ENCODE measurements around the gene MAGOHB.

Gene MAGOHB

GRCh38 chr12:10557766-10558165, 55.6 kb downstream of the MAGOHB start:
- no peak overlapping the region for H3K4me3 ChIP-seq (ENCODE audit: low read depth, low read length)
- no peak for DNase-seq
- no peaks in the 10 kb centered on the region for H3K36me3 ChIP-seq
- H3K27me3 ChIP-seq (ENCODE audit: insufficient read depth, low read depth, severe bottlenecking) = no peaks in the 10 kb centered on the region
- H3K9me3 ChIP-seq (ENCODE audit: severe bottlenecking) = no peaks in the 10 kb centered on the region
- no peak for TF ChIP-seq CTCF (IDR thresholded peaks at IDR 0.05; ENCODE audit: low read depth, low read length)
- H3K27ac ChIP-seq = no peak overlapping the region

DNA sequence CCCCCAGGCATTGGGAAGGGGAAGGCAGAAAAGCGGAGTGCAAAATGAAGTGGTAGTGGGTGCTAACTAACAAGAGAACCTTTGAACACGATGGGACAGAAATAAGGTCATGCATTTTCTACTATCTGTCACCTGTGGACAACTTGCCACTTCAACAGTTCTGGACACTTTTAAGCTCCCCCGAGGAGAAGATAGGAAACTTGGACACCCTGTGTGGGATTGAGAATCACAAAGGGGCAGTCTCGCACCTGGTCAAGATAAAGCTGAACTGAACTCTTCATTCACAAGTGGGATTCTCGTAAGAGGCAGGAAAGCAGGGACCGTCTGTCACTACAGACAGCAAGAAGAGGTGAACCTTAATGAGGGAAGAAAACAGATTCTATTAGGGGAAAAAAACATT, 56.1 kb downstream of the MAGOHB start:
- Histone ChIP-seq H3K9me3 (ENCODE audit: severe bottlenecking) (no peaks in the 10 kb centered on the region), H3K27ac (no peak overlapping the region), H3K36me3 (no peaks in the 10 kb centered on the region), H3K27me3 (ENCODE audit: insufficient read depth, low read depth, severe bottlenecking) (no peaks in the 10 kb centered on the region), H3K4me3 (ENCODE audit: low read depth, low read length) (no peak overlapping the region)
- no peak for DNase-seq
- TF ChIP-seq CTCF (IDR thresholded peaks at IDR 0.05; ENCODE audit: low read depth, low read length) = no peak

- Histone ChIP-seq H3K36me3 (no peaks in the 10 kb centered on the region), H3K27ac (no peak overlapping the region), H3K4me3 (ENCODE audit: low read depth, low read length) (no peak overlapping the region), H3K9me3 (ENCODE audit: severe bottlenecking) (no peaks in the 10 kb centered on the region), H3K27me3 (ENCODE audit: insufficient read depth, low read depth, severe bottlenecking) (no peaks in the 10 kb centered on the region)
- DNase-seq = no peak
- TF ChIP-seq CTCF (IDR thresholded peaks at IDR 0.05; ENCODE audit: low read depth, low read length) = no peak
Observed at GRCh38 chr12:10554756-10555481, 58.5 kb downstream of the MAGOHB start.

DNA sequence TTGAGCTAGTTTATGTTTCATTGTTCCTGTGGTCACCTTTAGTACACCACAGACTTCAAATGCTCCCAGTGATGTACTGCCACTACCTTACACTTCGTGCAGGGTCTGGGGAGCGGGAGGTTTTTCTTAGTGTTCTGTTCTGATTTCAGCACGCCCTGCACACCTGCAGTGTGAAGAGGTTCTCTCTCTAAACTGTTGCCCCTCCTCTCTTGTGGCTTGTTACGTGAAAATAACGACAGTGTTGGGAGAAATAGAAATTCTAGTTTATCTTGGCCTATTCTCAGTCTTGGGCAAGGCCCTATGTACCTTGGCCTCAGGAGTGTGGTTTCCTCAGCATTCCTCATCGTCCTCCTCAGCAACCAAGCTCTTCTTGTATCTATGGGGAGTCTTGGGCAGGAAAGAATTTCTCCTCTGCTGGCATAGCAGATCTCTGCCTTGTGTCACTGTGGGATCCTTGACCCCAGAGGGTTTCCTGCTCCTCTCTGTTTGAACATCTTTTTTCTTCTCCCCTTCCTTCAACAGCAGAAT, 59.1 kb downstream of the MAGOHB start:
- no peak for DNase-seq
- Histone ChIP-seq H3K36me3 (no peaks in the 10 kb centered on the region), H3K9me3 (ENCODE audit: severe bottlenecking) (no peaks in the 10 kb centered on the region), H3K4me3 (ENCODE audit: low read depth, low read length) (no peak overlapping the region), H3K27me3 (ENCODE audit: insufficient read depth, low read depth, severe bottlenecking) (no peaks in the 10 kb centered on the region), H3K27ac (no peak overlapping the region)
- no peak for TF ChIP-seq CTCF (IDR thresholded peaks at IDR 0.05; ENCODE audit: low read depth, low read length)
